Measurements from ENCODE around the gene SHB.

DNA sequence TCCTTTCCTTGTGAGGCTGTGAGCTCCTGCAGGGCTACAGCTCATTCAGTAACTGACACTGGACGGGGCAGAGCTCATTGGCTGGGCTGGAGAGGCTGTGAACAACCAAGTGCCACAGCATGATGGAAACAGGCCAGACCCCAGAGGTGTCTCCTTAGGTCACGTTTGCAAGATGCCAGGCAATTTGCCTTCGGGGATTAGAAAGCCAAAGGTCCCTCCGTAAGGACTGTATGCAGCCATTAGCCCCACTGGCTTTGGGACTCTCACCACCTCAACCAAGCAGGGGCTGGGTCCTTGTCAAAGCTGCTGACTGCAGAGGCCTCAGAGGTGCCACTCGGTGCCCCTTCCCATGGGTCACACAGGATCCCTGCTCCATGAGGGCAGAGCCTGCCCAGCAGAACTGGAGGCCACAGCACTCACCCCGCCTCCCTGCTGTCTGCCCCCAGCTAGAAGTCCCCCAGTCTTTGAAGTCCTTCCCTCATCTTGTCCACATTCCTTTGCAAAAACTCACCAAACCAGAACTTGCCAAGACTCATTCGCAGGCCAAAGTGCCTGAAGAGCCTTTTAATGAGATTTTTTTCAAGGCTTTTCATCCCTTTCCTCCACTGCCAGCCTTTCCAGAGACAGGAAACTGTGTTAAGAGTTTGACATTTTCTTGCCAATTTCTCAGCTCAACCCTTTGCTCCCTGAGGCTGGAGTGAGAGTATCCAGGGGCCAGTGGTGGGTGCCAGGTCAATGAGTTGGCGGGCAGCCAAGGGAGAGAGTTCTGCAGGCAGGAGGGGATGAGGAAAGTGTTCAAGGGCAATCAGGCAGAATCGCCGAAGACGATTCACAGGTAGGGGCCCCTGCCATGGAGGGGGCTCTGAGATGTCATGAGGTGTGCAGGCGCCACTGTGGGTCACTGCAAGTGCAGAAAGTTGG, 125.4 kb downstream of the SHB start:
- no peak for TF ChIP-seq POLR2AphosphoS5 (IDR thresholded peaks at IDR 0.05)
- TF ChIP-seq, protein P1, sequence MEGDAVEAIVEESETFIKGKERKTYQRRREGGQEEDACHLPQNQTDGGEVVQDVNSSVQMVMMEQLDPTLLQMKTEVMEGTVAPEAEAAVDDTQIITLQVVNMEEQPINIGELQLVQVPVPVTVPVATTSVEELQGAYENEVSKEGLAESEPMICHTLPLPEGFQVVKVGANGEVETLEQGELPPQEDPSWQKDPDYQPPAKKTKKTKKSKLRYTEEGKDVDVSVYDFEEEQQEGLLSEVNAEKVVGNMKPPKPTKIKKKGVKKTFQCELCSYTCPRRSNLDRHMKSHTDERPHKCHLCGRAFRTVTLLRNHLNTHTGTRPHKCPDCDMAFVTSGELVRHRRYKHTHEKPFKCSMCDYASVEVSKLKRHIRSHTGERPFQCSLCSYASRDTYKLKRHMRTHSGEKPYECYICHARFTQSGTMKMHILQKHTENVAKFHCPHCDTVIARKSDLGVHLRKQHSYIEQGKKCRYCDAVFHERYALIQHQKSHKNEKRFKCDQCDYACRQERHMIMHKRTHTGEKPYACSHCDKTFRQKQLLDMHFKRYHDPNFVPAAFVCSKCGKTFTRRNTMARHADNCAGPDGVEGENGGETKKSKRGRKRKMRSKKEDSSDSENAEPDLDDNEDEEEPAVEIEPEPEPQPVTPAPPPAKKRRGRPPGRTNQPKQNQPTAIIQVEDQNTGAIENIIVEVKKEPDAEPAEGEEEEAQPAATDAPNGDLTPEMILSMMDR (IDR thresholded peaks at IDR 0.05) = no peak
- TF ChIP-seq POLR2A (IDR thresholded peaks at IDR 0.05) = no peak
- TF ChIP-seq EP300 (IDR thresholded peaks at IDR 0.05) = no peak
